Fibroblast of peridontal ligament (primary cell): ENCODE measurements around the gene HDAC7.
A peak's percentile ranks its signal among the peaks of the same experiment; 100 is the strongest.
"Not testable (repeated sequence)": the region's sequence is repeated elsewhere in the genome, so short reads cannot be mapped to it uniquely, and the experiment has no call there.

ENCODE experiments used
- DNase-seq: peaks from one replicate; pipeline ENCODE4 v3.0.0-alpha.2; 2010; ENCODE audit errors: extremely low read depth

Gene HDAC7

DNA sequence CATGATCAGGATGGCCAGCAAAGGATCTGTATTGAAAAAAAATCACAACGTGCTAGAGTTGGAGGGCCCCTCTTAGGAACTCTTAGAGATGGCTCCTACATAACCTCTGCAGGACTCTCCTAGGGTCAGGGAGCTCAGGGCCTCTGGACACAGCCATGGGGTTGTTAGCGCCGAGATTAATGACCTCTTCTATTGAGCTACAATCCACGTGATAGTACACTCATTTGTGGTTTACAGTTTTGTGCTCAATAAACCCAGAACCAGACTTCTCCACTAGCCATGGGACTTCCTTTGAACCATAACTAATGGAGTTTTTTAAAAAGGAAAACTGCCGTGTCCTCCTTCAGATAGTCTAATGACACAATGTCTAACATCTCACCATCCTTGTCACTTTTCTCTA lies 29.6 kb upstream of the HDAC7 start:
- no peak for DNase-seq

- DNase-seq: no peak
Observed at GRCh38 chr12:47848853-47849252, 29.1 kb upstream of the HDAC7 start.

GRCh38 chr12:47846294-47846996 lies 26.7 kb upstream of the HDAC7 start:
- no peak for DNase-seq

DNA sequence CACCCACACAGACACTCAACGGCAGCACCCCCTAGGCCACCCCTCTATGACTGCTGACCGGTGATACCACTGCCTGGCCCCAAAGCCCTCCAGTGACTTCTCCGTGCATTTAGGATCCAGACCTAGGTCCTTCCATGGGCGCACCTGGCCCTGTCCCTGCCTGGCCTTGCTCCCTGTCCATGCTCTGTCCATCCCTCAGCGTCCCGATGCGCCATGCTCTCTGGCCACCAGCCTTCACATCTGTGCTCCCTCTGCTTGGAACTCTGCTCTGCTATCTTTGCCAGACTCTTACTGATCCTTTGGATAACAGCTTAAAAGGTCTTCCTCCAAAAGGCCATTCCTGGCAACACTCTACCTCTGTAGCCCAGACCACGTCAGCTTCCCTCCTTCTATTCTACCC lies 25.4 kb upstream of the HDAC7 start:
- DNase-seq: no peak

GRCh38 chr12:47844264-47845019 lies 24.7 kb upstream of the HDAC7 start:
- no peak for DNase-seq

DNA sequence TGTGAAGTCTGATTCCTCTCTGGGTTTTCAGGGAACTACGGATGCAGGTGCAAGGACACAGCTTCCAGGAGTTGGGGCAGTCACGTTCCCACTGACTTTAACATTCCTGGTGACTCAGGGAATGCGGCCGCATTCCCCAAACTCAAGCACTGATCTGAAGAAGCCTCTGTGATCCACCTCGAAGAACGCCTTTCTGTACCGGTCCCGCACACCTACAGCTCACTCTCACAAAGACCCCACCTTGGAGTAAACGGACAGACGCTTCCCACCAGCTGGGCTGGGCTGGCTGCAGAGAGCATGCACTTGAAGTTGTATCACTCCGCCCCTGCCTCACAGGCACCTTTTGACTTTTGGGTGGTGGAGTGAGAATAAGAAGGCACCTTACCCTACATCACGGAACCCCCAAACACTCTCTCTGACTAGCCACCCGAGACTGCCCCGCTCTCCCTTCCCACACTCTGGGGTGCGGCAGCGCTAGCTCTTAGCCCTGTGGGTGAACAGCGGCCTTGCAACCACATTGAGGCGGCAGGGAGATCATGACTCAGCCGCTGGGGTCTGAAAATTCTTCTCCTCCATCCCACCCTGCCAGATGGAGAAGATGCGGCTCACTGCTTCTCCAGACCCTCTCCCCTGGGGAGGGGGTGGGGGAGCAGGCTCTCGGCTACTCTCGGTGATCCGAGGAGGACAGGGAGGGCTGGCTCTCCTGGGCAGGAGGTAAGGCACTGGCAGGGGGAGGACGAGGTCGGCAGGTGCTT lies 23.7 kb upstream of the HDAC7 start:
- DNase-seq: no peak

DNA sequence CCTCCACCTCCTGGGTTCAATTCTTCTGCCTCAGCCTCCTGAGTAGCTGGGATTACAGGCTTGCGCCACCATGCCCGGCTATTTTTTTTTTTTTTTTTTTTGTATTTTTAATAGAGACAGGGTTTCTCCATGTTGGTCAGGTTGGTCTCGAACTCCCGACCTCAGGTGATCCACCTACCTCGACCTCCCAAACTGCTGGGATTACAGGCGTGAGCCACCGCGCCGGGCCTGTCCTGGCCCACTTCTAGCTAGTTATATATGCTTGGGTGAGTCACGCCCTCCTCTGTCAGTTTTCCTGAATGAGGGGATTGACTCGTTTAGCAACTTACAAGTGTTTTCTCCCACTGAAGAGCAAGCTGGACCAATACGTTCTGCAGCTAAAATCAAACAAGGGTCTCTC lies 22.8 kb upstream of the HDAC7 start:
- not testable (repeated sequence) for DNase-seq

DNA sequence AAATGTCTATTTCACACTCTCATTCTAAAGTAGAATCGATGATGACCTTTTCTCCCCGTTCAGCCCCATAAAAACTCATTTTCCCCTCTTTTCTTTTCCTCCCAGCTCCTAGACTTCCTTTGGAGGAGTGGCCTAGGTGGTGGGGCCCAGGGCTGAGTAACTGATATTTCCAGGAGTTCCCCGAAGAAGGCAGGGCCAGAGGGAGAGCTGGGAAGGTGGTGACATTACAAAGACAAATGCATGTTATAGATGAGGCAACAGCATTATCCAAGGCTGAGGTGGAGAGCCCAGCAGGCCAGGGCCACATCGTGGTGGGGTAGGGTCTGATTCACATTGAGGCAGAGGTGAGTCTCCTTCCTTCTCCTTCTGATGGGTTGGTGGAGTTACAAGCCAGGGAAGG lies 22.2 kb upstream of the HDAC7 start:
- no peak for DNase-seq

GRCh38 chr12:47841501-47841900 lies 21.8 kb upstream of the HDAC7 start:
- DNase-seq: no peak

- no peak for DNase-seq
Observed at GRCh38 chr12:47840571-47840970, 20.9 kb upstream of the HDAC7 start.

DNA sequence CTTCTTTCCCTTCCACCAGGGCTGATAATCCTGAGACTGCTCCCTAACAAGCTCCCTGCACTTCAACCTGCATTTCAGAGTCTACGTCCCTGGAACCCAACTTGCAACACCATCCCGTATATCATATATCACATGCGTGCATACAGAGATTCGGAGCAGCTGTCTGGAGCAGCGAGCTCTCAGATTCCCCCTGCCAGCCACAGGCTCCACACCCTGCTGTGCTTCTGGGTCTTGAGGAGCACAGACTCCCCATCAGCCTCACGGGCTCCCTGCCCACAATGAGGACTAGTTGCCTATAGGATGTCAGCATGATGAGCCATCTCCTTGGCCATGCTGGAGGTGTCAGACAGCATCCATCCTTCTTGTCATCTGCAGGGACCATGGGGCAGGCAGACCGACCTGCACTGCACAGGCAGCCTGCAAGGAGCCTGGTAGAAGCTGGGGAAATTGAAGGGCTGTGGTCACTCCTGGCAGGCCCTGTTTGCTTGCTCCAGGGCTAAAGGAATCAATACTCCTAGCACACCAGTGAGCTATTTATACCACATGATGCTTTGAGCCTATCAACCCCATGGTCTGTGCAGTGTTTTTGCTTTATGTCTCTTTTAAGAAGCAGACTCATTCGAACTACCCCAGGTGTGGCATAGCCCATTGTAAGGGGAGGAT lies 19.6 kb upstream of the HDAC7 start:
- DNase-seq: peak; percentile 49

DNA sequence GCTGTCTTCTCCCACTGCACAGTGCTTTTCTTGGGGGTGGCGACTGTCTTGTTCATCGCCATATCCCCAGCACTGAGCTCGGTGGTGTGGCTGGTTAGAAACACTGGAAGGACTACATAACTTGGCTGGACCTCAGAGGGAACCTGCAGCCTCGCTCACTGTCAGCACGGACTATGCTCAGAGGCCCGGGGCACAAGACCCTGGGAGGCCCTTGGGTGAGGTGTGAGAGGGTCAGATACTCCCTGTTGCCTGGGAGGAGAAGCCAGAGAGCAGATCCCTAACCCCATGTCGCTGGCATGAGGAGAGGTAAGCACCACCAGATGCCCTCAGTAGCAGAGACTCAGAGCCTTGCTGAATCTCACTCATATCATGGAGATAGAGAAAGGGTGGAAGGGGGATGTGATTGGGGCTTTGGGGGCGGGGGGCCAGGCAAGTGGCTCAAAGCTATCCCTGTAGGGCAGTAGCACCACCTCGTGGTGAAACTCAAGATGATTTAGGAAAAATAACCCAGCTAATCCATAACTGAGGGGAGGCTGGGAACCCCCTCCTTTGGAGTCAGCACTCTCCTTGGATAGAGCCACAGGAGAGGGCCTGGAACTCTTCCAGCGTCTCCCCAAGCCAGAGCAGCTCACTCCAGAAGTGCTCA lies 18.7 kb upstream of the HDAC7 start:
- DNase-seq: peak; percentile 60

DNA sequence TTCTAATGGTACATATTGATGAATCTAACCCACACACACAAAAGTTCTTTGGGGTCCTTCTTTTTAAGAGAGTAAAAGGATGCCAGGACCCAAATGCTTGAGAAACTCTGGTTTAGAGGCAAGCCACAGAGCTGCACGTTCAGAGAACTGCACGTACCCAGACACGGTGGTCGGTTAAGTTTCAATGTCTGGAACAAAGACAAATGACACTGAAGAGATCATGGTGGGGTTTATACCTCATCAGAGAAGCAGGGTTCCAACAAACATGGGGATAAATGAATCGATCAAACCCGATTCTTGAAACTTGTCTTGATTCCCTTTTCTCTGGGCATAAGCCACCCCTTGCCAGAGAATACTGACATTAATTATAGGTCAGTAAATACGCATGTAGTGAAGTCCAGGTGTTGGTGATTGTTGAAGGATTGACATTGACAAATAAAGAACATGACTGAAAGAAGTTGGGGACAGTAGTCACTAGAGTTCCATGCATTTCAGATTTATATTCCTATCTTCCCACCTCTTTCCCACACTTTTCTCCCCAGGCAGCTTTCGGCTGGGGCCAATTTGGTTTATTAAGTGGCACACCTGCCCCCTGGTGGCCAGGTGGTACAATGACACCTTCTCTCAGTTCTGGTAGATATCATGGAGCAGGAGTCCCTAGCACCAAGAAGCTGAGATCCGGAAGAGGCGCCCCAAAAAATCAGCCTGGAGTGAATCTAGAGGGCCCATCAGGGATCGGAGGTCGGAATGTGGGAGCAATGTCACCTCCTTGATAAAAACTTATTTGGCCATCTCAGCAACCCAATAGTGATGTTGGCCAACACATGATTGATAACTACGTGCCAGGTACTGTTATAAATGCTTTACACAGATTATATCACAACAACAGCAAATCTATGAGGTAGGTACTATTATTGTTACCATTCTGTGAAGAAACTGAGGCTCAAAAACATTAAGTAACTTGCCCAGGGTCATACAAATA lies 17.8 kb upstream of the HDAC7 start:
- peak; percentile 76 for DNase-seq

GRCh38 chr12:47835831-47836155 lies 16.1 kb upstream of the HDAC7 start:
- no peak for DNase-seq

DNA sequence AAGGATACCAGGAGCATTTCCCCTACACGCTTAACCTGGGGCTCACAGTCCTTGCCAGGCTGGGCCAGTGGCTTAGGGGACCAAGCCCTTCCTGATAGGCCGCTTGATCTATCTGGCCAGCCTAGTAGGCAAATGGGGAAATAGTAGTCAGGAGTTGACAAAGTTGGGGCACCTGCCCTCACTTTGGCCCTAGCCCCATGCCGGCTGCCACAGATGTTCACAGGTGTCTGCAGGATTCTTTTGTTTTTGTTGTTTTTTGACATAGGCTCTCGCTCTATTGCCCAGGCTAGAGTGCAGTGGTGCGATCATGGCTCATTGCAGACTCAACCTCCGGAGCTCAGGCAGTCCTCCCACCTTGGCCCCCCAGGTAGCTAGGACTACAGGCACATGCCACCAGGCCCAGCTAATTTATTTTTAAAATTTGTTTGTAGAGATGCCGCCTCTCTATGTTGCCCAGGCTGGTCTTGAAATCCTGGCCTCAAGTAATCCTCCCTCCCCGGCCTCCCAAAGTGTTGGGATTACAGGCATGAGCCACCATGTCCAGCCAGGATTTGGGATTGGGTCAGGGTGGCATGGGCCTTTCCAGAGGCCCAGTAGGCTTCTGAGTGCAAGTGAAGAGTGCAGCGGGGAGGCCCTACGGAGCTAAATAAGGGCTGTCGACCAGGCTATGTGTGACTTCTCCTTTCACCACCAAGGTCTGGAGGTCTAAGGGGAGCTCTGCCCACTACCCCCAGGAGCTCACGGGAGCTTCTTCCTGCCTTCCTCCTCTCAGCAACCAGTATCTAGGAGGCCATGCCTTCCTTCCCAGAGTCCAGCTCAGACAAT lies 15.5 kb upstream of the HDAC7 start:
- DNase-seq: no peak

DNA sequence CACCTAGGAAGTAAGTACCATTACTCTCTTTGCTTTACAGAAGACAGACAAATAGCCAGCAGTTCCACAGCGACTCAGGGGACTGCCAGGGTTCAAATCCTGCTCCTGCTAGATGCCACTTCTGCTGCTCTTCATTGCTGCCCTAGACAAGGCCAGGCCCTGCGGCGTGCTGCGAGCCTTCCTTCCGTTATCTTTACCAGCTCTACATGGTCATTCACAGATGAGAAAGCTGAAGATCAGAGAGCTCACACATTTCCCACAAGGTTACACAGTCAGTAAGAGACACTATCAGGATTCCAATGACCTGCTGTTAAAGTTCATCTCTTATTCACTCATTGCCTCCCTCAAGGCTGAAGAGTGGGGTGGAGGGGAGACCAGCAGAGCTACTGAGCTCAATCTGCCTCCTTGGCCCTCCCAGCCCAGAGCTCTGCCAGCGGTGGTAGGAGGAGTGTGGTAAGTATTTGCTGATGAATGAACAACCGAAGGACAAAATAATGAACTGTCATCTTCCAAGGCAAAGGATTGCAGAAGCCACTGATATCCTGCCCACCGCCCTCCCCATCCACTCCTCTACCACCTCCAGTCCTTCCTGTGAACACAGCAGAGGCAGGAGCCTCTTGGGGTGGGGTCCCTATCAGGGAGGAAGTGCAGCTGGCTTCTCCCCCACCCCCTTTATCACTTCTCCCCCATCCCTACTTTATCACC lies 14.6 kb upstream of the HDAC7 start:
- no peak for DNase-seq

DNA sequence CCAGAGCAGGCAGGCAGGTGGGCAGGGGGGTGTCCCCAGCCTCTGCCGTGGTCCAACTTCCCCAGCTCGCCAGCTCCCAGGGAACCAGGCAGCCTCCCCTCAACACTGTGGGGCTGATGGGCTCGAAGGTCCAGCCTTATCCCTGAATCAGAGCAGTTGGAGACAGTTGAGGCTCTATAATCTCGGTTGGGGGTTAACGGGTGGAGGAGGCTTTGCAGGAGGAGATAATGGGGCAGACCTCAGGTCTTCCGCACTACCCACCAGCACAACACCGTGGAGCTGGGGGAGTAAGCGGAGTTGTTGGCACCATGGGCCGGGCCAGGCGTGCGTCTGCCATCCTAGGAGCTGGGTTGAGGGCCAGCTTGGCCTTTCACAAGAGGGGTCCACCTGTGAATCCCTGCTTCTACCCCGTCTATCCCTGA lies 13.9 kb upstream of the HDAC7 start:
- DNase-seq: no peak

DNA sequence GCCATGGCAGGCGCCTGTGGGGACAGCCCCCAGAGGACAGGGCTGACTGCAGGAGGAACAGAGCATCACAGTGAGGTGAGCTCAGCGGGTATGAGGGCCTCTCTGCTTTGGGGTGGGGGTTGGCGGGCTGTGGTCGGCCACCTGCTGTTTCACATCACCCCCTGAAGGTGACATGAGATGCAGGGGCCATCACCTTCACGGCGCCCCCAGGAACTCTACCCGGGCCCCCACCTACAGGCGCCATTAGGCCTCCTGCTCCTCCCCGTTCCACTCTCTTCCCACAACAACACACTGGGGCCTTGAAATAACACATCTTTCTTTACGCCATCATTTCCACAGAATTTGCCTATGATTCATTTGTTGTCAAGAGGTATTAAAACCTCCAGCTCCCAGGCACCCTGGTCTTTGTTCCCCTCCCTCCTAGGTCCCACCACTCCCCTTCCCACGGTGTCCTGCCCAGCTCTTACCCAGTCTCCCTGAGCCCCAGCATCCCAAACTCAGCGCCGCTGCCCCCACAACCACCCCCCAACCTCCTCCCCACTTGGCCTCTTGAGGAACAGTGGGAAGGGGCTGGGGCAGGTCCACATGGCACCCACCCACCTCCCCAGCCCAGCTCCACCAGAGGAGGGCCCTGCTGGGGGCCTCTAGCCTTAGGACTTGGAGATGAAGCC lies 12.7 kb upstream of the HDAC7 start:
- DNase-seq: no peak

DNA sequence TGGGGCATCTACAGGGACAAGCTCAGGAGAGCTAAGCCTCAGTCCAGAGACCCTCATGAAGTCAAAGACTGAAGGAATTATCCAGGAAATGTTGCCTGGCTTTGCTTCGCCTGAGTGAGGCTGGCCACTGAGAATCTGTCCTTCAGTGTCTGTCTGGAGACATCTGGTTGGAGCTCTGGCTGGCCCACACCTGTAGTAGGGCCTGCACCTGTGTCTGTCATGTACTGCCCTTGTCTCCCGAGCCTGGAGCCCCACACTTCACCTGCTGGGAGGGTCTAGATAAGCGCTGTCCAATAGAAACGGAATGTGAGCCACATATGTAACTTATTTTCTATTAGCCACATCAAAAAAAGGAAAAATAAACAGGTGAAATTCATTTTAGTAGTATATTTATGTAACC lies 9.9 kb upstream of the HDAC7 start:
- no peak for DNase-seq
